Left colon (tissue), 2 donors: Measurements from ENCODE around the gene SPATA31A6. TPM values are rescaled to one million over a fixed set of nuclear protein-coding genes. Genes with fewer than 3 reads are reported as not detected.
"Not testable (repeated sequence)": the region's sequence is repeated elsewhere in the genome, so short reads cannot be mapped to it uniquely, and the experiment has no call there.

Source experiments
- ATAC-seq: fragments of 200-7000 bp; cut with Tn5 transposase; one replicate; pipeline ENCODE4 v1.9.1; 2020; ENCODE audit warnings: mild to moderate bottlenecking, moderate library complexity
- DNase-seq, 2 donors: peaks; one replicate each; pipeline ENCODE4 v3.0.0-alpha.2; 2020
- intact Hi-C, 2 donors: fragments of 100-400 bp; cut with DNase I in 1 of 2; cut with micrococcal nuclease in 1 of 2; formaldehyde crosslinking; loops; one replicate each; pipeline versions ENCODE4 v1.11.2 to v1.14.0; 2022; cut with DNase I, micrococcal nuclease
- long read RNA-seq: library from polyadenylated mRNA; unstranded; transcript quantifications from one replicate; pipeline ENCODE4 v2.0.0, GENCODE V29; 2021
- total RNA-seq, 2 donors: library from RNA; stranded (reverse); fragmentation: NEBNext Ultra II Directional; extraction: Animal tissue kit (Norgen Biotek cat#: 25700); gene quantifications; one replicate each; pipeline ENCODE4 v1.2.1, GENCODE V29; 2021
- donor health status: DM: no; HTN: no; CAD: no.
- donor health status: DM: yes; HTN: yes; CAD: no.

Gene SPATA31A6
- not detected for total RNA-seq
- long read RNA-seq = 0 reads

DNA sequence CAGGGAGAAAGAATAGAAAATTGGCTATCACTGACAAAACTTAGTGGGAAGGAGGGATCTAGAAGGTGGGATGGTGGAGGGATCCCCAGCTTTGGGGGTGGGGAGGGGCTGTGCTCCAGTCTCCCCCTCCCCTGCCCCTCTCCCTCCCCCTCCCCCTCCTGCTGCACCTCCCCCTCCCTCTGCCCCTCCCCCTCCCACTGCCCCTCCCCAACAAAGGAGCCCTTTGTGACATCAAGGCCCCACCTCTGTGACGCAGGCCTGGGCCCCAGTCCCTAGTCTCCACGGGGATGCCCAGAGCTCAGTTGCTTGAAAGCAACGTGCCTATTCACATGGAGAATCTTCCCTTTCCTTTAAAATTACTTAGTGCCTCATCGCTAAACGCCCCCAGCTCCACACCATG lies at the start of gene SPATA31A6:
Gene SPATA31A6 (plus strand): TSS at position 301 of the 400 bp plus-strand sequence. CDS start 29 bp downstream, at position 330.
- intact Hi-C loops, DNase-seq, ATAC-seq: not testable (repeated sequence)

DNA sequence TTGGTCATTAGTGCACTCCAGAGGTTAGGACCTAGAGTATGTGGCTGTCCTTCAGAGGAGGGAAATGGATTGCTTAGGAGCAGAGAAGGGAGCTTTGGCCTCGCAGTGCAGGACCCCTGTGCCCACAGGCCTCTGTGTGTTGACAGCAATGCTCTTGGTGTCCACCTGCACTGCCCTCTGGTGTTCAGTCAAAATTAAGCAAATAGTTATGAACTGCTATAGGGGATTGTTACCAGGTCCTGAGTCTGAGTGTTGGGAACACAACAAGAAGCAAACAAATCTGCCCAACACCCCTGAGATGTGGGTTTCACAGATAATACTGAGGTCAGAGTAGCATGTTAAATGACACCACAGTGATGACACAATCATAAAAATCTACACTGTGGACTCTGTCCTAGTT lies 23.2 kb upstream of the SPATA31A6 start:
- ATAC-seq, DNase-seq, intact Hi-C loops: not testable (repeated sequence)

DNA sequence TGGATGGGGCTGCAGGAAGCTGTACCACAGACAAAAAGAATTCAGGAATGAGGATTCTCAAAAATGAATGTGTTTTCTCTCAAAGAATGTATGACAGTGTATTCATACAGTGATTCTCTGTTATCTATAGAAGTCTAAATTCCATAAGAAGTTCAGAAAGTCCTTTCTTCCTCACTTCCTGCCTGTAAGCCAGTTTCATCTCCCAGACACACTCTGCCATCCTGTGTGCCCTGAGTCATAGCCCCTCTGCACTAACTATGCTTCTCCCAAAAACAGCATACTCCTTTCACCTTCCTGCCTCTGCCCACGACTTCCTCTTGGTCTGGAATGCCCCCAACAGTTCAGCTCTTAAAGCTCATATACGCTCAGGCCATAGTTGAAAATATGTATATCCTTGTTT lies 36.4 kb downstream of the SPATA31A6 start:
- intact Hi-C loops, DNase-seq, ATAC-seq: not testable (repeated sequence)

DNA sequence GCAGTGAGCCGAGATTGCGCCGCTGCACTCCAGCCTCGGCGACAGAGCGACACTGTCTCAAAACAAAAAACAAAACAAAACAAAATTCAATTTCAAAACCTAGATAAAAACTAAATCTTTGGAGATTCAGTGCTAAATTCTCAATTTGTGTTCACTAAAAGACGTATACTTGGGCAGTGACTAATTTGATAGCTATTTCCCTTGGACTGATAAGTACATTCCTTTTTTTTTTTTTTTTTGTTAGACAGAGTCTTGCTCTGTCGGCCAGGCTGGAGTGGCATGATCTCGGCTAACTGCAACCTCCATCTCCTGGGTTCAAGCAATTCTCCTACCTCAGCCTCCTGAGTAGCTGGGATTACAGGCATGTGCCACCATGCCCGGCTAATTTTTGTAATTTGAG lies 39.8 kb downstream of the SPATA31A6 start:
- ATAC-seq, DNase-seq, intact Hi-C loops: not testable (repeated sequence)

DNA sequence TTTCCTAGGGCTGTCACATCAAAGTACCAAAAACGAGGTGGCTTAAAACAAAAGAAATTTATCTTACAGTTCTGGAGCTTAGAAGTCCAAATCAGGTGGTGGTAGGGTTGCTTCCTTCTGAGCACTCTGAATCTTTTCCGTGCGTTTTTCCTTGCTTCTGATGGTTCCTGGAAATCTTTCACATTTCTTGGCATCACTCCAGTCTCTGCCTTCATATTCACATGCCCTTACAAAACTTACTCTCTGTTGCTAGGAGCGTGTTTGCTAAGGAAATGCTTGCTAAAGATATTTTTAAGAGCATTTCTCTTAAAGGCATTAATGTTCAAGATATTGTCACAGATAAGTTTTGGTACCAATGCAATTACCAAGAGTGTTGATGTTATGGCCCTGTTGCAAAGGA lies 49.6 kb downstream of the SPATA31A6 start:
- ATAC-seq, intact Hi-C loops, DNase-seq: not testable (repeated sequence)

DNA sequence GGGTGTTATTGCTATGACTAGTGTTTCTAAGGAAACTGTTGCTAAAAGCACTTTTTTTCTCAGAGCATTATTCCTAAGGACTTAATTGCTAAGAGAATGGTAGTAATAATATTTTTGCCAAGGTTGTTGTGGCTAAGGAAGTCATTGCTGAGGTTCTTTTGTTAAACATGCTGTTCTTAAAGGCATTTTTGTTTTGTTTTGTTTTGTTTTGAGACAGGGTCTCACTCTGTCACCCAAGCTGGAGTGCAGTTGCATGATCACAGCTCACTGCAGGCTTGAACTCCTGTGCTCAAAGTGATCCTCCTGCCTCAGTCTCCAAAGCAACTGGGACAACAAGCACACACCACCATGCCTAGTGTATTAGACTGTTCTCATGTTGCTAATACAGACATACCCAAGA lies 51.2 kb downstream of the SPATA31A6 start:
- ATAC-seq, DNase-seq, intact Hi-C loops: not testable (repeated sequence)

DNA sequence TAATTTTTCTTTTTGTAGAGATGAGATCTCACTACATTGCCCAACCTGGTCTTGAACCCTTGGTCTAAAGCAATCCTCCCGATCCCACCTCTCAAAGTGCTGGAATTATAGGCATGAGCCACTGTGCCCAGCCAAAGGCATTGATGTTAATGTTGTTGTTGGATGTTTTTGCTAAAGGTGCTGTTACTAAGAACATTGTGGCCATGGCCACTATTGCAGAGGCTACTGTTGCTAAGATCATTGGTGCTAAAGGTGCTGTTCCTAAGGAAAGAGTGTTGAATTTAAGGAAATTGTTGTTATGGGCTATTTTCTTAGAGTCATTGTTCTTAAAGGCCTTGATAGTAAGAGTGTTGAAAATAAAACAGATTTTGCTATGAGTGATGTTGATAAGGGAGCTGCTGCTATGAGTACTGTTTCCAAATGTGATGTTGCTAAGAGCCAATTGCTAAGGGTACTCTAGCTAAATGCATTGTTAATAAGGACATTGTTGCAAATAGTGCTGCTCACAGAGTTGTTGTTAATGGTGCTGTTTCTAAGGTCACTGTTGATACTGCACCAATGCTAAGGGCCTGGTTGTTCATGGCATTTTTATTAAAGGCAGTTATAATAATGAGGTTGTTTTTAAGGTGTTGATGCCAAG lies 52.0 kb downstream of the SPATA31A6 start:
- DNase-seq, intact Hi-C loops, ATAC-seq: not testable (repeated sequence)

DNA sequence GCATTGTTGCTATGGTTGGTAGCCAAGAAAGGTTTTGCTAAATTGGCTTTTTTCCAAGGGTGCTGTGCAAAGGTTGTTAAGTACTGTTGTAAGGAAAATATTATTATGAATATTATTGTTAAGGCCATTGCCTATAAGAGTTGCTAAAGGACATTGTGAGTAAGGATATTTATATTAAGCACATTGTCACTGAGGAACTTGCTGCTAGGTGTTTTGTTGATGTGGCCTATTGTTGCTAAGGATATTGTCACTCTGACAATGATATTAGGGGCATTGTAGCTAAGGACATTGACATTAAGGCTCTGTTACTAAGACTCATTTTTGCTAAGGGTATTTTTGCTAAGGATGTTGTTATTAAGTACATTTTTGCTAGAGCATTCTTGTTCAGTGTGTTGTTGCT lies 52.6 kb downstream of the SPATA31A6 start:
- intact Hi-C loops, ATAC-seq, DNase-seq: not testable (repeated sequence)

DNA sequence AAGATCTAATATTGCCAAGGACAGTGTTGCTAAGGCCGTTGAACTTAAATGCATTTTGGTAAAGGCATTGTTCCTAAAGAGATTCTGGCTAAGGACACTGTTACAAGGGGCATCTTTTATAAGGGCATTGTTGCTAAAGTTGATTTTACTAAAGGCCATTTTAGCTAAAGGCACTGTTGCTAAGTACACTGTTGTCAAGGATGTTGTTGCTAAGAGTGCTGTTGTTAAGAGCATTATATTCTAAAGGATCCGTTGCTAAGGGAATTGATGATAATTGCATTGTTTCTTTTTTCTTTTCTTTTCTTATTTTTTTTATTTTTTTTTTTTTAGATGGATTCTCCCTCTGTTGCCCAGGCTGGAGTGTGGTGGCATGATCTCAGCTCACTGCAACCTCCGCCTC lies 53.9 kb downstream of the SPATA31A6 start:
- intact Hi-C loops, ATAC-seq, DNase-seq: not testable (repeated sequence)

DNA sequence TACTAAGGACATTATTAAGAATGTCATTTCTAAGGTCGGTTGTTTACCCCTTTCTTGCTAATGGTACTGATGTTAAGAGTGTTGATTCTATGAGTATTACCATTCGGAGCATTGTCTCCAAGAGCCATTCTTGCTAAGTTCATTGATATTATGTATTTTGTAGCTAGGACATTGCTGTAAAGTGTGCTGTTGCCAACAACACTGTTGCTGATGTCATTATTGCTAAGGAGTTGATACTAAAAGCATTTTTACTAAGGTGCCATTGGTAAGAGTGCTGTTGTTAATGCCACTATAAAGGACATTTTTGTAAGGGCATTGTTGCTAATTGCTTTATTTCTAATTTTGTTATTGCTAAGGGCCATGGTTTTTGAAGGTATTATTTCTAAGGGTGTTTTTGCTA lies 55.4 kb downstream of the SPATA31A6 start:
- intact Hi-C loops, DNase-seq, ATAC-seq: not testable (repeated sequence)

Other genes with a start within 250 kb of the SPATA31A6 start
- 1 to 10 TPM; 3.9 to 4.4 TPM for gene CNTNAP3B, start 54.2 kb upstream of the SPATA31A6 start, total RNA-seq